NCI-H2107 treated with DMSO at 0.1 percent for 48 hours (cell line): Measurements from ENCODE around the gene ELOVL1.

Source experiments
- DNase-seq: peaks from one replicate; lab custom pipeline; 2025; ENCODE audit not compliant: unreplicated experiment; lab: John Stamatoyannopoulos, UW

Gene ELOVL1

DNA sequence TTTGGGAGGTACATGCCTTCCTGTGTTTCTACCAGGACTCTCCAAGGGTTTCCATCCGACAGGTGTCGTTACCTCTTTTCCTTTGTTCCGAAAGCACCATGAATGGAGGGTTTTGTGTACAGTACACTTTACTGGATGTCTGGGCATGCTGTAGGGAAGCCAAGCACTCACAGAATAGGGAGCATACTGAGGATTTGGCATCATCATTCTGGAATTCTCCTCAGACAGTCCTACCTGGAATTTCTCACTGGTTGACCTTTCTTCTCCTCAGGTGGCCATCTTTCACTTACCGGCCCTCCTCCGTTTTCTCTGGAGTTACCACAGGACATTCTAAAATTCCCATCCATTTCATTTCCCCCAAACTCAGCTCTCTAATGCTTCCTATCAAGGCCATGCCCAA is 36.1 kb downstream of the ELOVL1 start:
- no peak for DNase-seq

DNA sequence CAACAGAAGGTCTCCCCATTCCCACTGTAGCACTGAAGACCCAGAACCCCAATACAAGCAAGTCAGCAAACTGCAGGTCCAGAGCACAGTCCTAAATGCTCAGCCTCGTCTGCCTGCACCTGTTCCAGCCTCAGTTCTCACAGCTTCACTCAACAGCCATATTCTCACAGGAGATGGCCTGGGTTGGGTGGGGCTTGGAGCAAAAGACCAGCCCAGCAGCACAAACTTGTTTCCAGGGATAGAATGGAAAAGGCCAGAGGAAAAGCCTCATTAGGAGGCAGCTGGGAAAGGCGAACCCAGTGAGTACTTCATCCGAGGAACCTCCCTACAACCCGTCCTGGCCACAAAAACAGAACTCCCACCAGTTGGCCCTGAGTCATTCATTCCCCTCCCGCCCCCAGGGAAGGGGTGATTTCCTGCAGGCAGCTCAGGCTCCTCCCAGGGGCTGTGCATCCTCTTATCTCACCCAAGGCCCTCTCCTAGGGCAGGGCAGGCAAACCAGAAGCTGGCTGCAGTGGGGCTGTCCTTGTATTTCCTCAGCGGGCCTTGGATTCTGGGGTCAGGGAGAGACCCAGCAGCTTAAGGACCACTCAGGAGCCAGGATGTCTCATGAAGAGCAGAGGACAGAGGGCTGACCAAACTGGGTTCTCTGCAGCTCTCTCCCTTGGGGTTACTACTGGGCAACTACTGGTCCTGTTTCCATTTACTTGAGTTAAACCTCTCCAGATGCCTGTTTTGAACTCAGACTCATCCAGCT is 37.6 kb downstream of the ELOVL1 start:
- no peak for DNase-seq

DNA sequence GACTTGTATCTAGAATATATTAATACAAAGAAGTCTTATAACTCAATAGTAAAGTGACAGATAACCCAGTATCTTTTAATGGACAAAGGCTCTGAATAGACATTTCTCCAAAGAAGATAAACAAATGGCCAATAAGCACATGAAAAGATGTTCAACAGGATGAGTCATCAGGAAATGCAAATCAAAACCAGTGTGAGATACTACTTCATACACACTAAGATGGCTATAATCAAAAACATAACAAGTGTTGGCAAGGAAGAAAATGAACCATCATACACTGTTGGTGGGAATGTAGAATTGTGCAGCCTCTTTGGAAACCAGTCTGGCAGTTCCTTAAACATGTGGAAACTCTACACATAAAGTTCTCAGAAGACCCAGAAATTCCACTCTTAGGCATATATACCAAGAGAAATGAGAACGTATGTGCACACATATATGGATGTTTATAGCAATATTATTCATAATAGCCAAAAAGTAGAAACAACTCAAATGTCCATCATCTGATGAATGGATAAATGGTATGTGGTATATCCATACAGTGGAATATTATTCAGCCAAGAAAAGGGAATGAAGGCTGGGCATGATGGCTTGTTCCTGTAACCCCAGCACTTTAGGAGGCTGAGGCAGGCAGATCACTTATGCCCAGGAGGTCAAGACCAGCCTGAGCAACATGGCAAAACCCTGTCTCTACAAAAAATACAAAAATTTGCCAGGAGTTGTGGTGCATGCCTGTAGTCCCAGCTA is 40.1 kb downstream of the ELOVL1 start:
- DNase-seq: no peak

DNA sequence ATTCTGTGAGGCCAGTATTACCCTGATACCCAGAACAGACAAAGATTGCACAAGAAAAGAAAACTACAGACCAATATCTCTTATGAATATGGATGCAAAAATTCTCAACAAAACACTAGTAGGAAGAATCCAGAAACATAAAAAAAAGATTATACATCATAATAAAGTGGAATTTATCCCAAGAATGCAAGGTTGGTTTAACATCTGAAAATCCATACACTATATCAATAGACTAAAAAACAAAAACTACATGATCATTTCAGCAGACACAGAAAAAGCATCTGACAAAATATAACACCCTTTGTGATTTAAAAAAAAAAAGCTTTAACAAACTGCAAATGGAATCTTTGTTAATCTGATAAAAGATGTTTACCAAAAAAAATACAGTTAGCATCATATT is 42.4 kb downstream of the ELOVL1 start:
- DNase-seq: no peak

DNA sequence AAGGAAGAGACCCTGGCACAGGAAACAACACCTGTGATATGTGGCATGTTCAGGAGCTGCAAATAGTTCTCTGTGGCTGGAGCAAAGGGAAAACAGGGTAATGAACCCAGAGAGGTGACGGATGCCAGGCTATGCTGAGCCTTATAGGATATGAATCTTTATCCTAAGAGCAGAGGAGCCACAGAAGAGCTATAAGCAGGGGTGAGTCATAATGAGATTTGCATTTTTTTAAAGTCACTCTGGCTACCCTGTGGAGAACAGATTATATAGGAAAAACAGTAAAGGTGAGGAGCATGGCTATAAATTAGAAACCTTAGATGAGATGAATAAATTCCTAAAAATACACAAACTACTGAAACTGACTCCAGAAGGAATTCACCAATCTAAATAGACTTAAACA is 43.0 kb downstream of the ELOVL1 start:
- DNase-seq: no peak

DNA sequence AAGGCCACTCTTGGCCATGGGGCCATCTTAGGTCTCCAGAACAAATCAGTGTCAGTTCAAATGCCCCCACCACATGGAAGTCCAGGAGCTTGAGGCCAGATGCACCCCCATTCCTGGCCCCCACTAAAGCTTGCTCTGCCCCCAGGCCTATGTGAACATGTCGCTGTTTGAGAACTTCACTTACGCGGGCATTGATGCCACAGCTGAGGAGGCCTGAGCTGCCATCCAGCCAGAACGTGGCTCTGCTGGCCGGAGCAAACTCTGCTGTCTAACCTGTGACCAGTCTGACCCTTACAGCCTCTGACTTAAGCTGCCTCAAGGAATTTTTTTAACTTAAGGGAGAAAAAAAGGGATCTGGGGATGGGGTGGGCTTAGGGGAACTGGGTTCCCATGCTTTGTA is 45.3 kb downstream of the ELOVL1 start:
- no peak for DNase-seq

DNA sequence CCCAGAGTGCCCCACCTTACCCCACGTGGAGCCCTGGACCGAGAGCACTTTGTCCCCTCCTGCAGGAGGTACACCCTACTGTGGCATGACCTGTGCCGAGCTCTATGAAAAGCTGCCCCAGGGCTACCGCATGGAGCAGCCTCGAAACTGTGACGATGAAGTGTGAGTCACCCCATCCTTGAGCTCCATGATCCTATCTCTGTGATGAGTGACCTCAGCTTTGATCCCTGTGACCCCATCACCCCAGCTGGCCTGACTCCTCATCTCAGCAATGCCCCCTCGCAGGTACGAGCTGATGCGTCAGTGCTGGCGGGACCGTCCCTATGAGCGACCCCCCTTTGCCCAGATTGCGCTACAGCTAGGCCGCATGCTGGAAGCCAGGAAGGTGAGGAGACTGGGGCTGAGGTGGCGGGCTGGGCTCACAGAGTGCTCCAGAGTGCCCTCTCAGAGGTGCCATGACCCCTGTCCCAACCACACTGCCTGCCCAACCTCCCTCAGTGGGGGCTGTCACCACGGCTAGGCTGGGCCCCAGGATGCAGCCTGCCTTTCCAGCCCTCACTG is 46.4 kb downstream of the ELOVL1 start:
- no peak for DNase-seq

DNA sequence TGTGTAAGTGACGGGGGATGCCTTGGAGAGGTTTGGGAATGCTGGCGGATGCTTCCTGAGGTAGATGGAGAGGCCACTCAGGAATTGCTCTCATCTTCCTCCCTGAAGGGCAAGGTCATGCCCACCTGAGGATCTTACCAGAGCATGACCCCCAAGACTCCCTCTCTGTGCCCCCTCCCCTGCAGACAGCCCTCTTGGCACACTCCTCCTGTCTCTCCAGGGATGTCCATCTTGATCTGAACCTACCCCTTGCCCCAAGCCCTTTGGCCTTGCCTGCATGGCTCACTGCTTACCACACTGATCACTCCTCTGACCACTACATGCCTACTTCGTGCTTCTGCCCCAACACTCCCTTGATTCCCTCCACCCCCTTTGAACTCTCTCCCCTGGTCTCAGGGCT is 48.0 kb downstream of the ELOVL1 start:
- no peak for DNase-seq

DNA sequence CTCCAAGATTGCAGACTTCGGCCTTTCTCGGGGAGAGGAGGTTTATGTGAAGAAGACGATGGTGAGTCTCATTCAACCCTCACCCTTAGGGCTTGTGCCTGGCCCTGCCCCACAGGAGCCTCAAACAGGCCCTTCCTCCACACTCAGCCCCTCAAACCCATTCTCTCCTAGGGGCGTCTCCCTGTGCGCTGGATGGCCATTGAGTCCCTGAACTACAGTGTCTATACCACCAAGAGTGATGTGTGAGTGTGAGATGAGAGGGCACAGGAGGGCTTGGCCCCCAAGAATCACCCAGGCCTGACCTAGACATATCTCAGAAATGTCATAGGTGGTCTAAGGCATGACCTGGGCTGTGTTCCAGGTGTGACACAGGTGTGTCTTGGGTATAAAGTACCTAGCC is 48.5 kb downstream of the ELOVL1 start:
- no peak for DNase-seq

DNA sequence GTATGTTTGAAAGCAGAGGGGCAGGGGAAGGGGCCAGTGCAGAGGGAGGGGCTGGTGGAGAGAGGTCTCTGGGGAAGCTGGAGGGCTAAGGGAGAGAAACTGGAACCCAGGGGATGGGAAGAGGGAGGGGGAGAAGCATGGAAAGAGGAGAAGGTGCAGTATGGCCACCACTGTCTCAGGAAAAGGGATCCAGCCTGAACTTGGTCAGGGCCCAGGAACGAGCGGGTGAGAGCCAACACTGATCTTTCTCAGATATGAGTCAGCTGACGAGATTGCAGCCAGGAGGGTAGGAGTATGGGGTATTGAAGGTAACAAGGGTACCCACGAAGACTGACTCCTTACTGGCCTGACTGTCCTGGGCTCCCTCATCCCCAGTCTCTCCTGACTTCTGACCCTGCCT is 49.0 kb downstream of the ELOVL1 start:
- DNase-seq: no peak

DNA sequence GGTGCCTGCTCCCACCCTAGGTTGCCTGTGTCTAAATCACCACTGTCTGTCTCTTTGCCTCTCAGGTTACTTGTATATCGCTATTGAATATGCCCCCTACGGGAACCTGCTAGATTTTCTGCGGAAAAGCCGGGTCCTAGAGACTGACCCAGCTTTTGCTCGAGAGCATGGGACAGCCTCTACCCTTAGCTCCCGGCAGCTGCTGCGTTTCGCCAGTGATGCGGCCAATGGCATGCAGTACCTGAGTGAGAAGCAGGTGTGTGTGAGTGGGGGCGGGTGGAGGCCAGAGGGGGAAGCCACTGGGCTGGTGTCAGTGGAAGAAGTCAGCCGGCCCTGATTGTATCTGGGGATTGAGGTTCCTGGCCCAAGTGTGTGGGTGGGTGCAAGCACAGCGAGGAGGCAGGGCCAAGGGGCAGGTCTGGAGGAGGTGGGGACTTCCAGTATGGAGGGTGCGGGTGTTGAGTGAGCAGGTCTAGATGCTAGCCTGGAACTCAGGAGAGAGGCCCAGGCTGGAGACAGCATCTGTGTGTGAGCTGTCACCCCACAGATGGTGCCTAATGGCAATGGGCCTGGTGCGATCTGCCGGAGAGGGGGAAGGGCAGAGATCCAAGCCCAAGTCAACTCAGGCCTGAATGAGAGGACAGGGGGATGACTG is 49.9 kb downstream of the ELOVL1 start:
- DNase-seq: no peak

DNA sequence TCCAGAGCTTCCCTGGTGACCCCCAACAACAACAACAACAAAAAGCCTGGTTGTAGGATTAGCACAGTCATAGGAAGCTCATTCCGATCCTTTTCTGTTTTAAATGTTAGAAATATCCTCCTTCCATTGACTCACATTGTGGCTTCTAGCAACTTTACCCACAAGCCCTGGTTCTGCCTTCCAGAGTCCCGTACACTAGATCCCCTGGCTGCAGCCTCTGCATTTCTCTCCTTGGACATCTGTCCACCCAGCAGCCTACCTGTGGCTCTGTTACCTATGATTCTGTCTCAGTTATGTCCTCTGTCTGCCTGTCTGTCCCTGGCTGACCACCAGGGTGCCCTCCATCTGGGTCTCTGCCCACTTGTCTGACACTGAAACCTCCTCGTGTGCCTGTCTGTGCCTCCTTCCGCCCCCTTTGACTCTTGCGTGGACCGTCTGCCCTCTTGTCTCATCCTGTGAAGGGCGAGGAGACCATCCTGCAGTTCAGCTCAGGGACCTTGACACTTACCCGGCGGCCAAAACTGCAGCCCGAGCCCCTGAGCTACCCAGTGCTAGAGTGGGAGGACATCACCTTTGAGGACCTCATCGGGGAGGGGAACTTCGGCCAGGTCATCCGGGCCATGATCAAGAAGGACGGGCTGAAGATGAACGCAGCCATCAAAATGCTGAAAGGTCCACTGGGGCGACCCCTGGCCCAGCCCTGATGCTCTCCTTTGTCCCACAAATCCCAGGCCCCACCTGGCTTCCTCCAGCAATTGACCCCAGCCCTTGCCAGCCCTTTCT is 50.9 kb downstream of the ELOVL1 start:
- DNase-seq: no peak

DNA sequence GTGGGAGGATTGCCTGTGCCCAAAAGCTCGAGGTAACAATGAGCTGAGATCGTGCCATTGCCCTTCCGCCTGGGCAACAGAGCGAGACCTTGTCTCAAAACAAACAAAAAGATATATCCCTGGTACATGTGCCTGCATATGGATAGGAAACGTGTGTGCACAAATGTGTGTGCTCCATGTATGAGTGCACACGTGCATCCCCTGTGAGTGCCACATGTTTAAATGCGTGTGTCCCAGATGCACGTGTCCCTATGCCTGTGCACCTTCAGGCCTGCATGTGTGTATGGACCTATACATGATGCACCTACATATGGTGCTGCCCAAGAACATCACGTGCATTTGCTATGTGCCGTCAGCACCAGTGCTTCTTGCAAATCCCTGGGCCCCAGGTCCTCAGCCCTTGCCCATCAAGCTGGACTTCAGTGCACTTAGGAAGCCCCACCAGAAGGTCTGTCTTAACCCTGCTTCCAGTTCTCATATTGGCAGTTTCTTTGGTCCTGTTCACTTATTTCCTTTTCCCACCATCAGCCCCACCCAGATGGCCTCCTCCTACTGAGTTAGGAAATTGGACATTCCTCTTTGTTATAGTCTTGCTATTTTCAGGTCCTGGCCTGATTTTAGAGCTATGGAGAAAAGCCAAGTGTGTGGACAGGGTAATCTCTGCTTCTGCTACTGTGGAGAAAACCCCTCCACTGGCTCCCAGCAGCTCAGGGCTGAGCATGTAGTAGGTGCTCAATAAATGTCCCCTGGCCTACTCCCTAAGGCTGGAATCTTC is 51.7 kb downstream of the ELOVL1 start:
- no peak for DNase-seq

DNA sequence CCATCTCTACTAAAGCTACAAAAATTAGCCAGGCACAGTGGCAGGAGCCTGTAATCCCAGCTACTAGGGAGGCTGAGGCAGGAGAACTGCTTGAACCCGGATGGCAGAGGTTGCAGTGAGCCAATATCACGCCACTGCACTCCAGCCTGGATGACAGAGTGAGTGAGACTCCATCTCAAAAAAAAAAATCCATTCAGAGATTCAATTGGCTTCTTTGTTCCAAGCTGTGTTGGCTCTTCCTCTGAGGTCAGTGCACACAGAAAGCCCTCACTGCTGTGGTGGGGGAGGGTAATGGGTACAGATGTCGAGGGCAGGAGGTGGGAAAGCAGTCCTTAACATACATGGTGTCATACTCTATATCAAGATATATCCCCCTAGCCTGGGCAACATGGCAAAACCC is 52.3 kb downstream of the ELOVL1 start:
- no peak for DNase-seq

DNA sequence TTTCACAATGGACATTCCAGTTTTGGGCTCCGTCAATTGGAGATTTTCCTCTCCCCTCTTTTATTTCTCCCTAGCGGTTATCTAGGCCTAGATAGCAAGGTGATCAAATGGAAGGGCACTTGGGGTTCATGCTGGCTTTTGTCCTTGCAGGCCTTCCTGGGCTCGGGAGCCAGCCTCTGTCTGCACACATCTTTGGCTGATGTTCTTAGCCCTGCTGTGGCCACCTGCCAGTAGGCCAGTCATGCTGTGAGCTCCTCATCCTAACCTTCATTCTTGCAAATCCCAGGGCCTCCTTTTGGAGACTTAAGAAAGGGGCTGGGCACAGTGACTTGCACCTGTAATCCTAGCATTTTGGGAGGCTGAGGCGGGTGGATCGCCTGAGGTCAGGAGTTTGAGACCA is 53.6 kb downstream of the ELOVL1 start:
- no peak for DNase-seq

DNA sequence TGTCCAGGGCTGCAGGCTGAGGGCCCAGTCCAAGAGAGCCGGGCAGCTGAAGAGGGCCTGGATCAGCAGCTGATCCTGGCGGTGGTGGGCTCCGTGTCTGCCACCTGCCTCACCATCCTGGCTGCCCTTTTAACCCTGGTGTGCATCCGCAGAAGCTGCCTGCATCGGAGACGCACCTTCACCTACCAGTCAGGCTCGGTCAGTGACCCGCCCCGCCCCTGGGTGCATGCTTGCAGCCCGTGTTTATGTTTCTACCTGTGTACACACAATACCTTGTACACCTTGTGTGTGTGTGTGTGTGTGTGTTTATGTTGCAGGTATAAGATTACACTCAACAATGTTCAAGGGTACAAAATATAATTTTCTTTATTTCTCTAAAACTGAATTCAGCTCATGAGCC is 54.0 kb downstream of the ELOVL1 start:
- DNase-seq: no peak
